ENCODE measurements around the gene ETHE1.

ETHE1 gene

GRCh38 chr19:43486412-43486811 lies 40.6 kb downstream of the ETHE1 start:
- no peak for ATAC-seq
- TF ChIP-seq ZNF565 (CRISPR knock-in tag; conservative IDR thresholded peaks at IDR 0.05; ENCODE audit: low read depth): no peak
- TF ChIP-seq ISL1 (CRISPR knock-in tag; IDR thresholded peaks at IDR 0.05): no peak
- TF ChIP-seq OSR1 (CRISPR knock-in tag; IDR thresholded peaks at IDR 0.05): no peak
- no peak for TF ChIP-seq ARNTL (CRISPR knock-in tag; IDR thresholded peaks at IDR 0.05; ENCODE audit: borderline replicate concordance, low read depth)
- no peak for TF ChIP-seq CSRNP3 (CRISPR knock-in tag; IDR thresholded peaks at IDR 0.05)
- no peak for TF ChIP-seq BACH2 (CRISPR knock-in tag; IDR thresholded peaks at IDR 0.05; ENCODE audit: borderline replicate concordance)
- TF ChIP-seq ESRRG (CRISPR knock-in tag; IDR thresholded peaks at IDR 0.05): no peak
- TF ChIP-seq GLIS3 (CRISPR knock-in tag; IDR thresholded peaks at IDR 0.05): no peak
- no peak for TF ChIP-seq CREB5 (CRISPR knock-in tag; IDR thresholded peaks at IDR 0.05; ENCODE audit: low read depth)

DNA sequence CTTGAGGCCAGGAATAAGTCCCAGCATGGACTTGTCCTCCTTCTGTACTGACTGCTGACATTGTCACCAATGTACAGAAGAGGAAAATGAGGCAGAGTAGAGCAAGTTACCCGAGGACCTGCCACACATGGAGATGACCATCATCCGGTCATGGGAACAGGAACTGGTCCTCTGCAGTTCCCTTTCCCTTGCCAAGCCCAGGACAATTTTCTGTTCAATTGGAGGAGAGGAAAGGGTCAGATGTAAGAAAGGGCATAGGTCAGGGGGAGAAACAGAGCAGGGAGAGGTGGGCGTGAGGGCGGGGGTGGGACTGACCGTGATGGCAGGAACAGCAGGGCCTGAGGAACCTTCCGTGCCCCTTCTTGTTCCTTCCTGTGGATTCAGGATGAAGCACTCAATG lies 41.0 kb downstream of the ETHE1 start:
- TF ChIP-seq ZNF70 (CRISPR knock-in tag; IDR thresholded peaks at IDR 0.05): no peak
- TF ChIP-seq, protein P1, sequence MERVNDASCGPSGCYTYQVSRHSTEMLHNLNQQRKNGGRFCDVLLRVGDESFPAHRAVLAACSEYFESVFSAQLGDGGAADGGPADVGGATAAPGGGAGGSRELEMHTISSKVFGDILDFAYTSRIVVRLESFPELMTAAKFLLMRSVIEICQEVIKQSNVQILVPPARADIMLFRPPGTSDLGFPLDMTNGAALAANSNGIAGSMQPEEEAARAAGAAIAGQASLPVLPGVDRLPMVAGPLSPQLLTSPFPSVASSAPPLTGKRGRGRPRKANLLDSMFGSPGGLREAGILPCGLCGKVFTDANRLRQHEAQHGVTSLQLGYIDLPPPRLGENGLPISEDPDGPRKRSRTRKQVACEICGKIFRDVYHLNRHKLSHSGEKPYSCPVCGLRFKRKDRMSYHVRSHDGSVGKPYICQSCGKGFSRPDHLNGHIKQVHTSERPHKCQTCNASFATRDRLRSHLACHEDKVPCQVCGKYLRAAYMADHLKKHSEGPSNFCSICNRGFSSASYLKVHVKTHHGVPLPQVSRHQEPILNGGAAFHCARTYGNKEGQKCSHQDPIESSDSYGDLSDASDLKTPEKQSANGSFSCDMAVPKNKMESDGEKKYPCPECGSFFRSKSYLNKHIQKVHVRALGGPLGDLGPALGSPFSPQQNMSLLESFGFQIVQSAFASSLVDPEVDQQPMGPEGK (CRISPR knock-in tag; IDR thresholded peaks at IDR 0.05; ENCODE audit: borderline replicate concordance): no peak
- TF ChIP-seq ARNTL (CRISPR knock-in tag; IDR thresholded peaks at IDR 0.05; ENCODE audit: borderline replicate concordance, low read depth): no peak
- TF ChIP-seq ZC3H10 (CRISPR knock-in tag; IDR thresholded peaks at IDR 0.05): no peak
- TF ChIP-seq ZFP3 (CRISPR knock-in tag; IDR thresholded peaks at IDR 0.05): no peak
- no peak for ATAC-seq

- TF ChIP-seq, protein P2, sequence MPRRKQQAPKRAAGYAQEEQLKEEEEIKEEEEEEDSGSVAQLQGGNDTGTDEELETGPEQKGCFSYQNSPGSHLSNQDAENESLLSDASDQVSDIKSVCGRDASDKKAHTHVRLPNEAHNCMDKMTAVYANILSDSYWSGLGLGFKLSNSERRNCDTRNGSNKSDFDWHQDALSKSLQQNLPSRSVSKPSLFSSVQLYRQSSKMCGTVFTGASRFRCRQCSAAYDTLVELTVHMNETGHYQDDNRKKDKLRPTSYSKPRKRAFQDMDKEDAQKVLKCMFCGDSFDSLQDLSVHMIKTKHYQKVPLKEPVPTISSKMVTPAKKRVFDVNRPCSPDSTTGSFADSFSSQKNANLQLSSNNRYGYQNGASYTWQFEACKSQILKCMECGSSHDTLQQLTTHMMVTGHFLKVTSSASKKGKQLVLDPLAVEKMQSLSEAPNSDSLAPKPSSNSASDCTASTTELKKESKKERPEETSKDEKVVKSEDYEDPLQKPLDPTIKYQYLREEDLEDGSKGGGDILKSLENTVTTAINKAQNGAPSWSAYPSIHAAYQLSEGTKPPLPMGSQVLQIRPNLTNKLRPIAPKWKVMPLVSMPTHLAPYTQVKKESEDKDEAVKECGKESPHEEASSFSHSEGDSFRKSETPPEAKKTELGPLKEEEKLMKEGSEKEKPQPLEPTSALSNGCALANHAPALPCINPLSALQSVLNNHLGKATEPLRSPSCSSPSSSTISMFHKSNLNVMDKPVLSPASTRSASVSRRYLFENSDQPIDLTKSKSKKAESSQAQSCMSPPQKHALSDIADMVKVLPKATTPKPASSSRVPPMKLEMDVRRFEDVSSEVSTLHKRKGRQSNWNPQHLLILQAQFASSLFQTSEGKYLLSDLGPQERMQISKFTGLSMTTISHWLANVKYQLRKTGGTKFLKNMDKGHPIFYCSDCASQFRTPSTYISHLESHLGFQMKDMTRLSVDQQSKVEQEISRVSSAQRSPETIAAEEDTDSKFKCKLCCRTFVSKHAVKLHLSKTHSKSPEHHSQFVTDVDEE (CRISPR knock-in tag; IDR thresholded peaks at IDR 0.05): no peak
- no peak for TF ChIP-seq ZFP3 (CRISPR knock-in tag; IDR thresholded peaks at IDR 0.05)
- no peak for TF ChIP-seq GLIS3 (CRISPR knock-in tag; IDR thresholded peaks at IDR 0.05)
- TF ChIP-seq ISL1 (CRISPR knock-in tag; IDR thresholded peaks at IDR 0.05): no peak
- no peak for TF ChIP-seq CSDC2 (CRISPR knock-in tag; IDR thresholded peaks at IDR 0.05)
- TF ChIP-seq TCF4 (CRISPR knock-in tag; IDR thresholded peaks at IDR 0.05; ENCODE audit: borderline replicate concordance): no peak
- no peak for ATAC-seq
These were observed 43.7 kb downstream of the ETHE1 start for GRCh38 chr19:43483281-43483680.

DNA sequence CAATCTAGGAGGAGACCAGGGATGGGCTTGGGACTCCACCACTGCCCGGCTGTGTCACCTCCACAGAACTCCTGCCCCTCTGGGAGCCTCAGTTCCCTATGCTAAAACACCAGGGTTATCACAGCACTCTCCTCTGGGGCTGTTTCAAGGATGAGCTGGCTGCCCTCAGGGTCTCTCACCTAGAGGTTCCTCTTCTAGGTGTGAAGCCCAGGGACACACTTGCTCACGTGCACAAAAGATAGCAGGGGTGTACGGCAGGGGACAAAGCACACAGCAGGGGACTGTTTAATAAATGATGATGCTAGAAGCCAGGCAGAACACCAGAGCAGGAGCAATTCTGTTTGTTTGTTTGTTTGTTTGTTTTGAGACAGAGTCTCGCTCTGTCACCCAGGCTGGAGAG lies 44.8 kb downstream of the ETHE1 start:
- no peak for TF ChIP-seq SNAI2 (CRISPR knock-in tag; IDR thresholded peaks at IDR 0.05)
- TF ChIP-seq, protein P2 (CRISPR knock-in tag; IDR thresholded peaks at IDR 0.05): no peak
- no peak for TF ChIP-seq CSRNP3 (CRISPR knock-in tag; IDR thresholded peaks at IDR 0.05)
- TF ChIP-seq ZNF565 (CRISPR knock-in tag; conservative IDR thresholded peaks at IDR 0.05; ENCODE audit: low read depth): no peak
- no peak for TF ChIP-seq BACH2 (CRISPR knock-in tag; IDR thresholded peaks at IDR 0.05; ENCODE audit: borderline replicate concordance)
- no peak for TF ChIP-seq TOX (CRISPR knock-in tag; IDR thresholded peaks at IDR 0.05; ENCODE audit: borderline replicate concordance)
- no peak for TF ChIP-seq ESRRG (CRISPR knock-in tag; IDR thresholded peaks at IDR 0.05)
- TF ChIP-seq, protein P3, sequence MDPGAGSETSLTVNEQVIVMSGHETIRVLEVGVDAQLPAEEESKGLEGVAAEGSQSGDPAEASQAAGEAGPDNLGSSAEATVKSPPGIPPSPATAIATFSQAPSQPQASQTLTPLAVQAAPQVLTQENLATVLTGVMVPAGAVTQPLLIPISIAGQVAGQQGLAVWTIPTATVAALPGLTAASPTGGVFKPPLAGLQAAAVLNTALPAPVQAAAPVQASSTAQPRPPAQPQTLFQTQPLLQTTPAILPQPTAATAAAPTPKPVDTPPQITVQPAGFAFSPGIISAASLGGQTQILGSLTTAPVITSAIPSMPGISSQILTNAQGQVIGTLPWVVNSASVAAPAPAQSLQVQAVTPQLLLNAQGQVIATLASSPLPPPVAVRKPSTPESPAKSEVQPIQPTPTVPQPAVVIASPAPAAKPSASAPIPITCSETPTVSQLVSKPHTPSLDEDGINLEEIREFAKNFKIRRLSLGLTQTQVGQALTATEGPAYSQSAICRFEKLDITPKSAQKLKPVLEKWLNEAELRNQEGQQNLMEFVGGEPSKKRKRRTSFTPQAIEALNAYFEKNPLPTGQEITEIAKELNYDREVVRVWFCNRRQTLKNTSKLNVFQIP (CRISPR knock-in tag; IDR thresholded peaks at IDR 0.05; ENCODE audit: borderline replicate concordance, low read depth): no peak
- TF ChIP-seq ISL1 (CRISPR knock-in tag; IDR thresholded peaks at IDR 0.05): no peak
- no peak for TF ChIP-seq TCF4 (CRISPR knock-in tag; IDR thresholded peaks at IDR 0.05; ENCODE audit: borderline replicate concordance)
- TF ChIP-seq ZNF8 (CRISPR knock-in tag; IDR thresholded peaks at IDR 0.05): no peak
- TF ChIP-seq ARNTL (CRISPR knock-in tag; IDR thresholded peaks at IDR 0.05; ENCODE audit: borderline replicate concordance, low read depth): no peak
- no peak for TF ChIP-seq ZC3H10 (CRISPR knock-in tag; IDR thresholded peaks at IDR 0.05)
- no peak for TF ChIP-seq RARB (CRISPR knock-in tag; IDR thresholded peaks at IDR 0.05)
- no peak for TF ChIP-seq CSDC2 (CRISPR knock-in tag; IDR thresholded peaks at IDR 0.05)

More for the DNA sequence above, 44.8 kb downstream of the ETHE1 start:
- ATAC-seq: no peak

Data from SK-N-SH treated with all-trans-retinoic acid at 6 μM for 48 hours (cell line).